ENCODE results near the gene MYO1F. TPM values are rescaled to one million over a fixed set of nuclear protein-coding genes. Genes with fewer than 3 reads are reported as not detected.

MYO1F gene
- total RNA-seq, 1 donor from 2014 or later, result 20.6 TPM

- DNase-seq (ENCODE audit: low spot score), result no peak
Measured at GRCh38 chr19:8491574-8491973, 85.7 kb downstream of the MYO1F start.

- no peak for DNase-seq (ENCODE audit: low spot score)
Measured at GRCh38 chr19:8490873-8491272, 86.4 kb downstream of the MYO1F start.

- DNase-seq (ENCODE audit: low spot score), result no peak
Measured at GRCh38 chr19:8490395-8490760, 86.9 kb downstream of the MYO1F start.

GRCh38 chr19:8489561-8490394 lies 87.5 kb downstream of the MYO1F start:
- peak; percentile 80 for DNase-seq (ENCODE audit: low spot score)

DNA sequence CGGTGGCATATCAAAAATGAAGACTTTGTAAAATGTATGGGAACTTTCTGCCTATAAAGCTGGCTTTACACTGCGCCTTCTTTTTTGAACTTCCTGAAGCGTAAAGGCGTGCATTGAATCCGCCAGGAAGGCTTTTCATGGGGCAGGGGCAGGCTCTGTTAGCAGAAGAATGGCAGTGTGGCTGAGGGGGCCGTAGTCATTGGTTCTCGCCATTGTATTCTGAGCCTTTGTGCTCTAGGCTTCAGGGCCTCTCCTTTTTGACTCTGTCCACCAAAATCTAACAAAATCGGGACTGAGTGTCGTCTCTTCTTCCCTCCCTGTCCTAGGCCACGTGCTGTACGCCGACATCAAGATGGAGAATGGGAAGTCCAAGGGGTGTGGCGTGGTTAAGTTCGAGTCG lies 88.9 kb downstream of the MYO1F start:
- no peak for DNase-seq (ENCODE audit: low spot score)

DNA sequence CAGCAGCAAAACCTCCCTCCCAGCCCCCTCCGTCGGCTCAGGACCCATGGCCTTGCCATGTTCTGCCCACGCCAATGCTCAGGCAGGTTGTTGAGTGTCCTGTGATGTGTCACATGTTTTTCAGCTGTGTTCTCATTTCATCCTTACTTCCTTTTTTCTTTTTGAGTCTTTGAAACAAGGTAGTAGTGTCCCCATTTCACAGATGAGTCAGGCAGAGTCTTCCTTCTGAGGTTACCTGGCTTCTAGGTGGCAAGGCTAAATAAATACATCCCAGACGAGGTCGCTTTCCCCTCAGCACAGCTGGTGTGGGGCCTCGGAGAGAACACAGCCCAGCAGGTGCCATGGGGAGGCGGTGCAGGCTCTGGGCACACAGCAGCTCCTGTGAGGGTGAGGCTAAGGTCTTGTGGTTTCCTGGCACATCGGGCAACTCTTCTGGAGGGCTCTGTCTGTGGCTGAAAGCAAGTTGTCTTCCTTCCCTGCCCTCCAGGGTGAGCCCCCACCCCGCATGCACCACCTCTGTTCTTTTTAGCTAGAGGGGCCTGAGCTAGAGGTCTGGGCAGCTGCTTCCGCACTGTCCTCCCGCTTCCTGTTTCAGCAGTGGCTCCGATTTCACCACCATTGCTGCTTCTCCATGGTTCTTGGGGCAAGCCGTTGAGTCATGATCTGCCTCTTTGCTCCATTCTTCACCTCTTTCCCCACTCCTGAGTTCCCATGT lies 89.9 kb downstream of the MYO1F start:
- no peak for DNase-seq (ENCODE audit: low spot score)

DNA sequence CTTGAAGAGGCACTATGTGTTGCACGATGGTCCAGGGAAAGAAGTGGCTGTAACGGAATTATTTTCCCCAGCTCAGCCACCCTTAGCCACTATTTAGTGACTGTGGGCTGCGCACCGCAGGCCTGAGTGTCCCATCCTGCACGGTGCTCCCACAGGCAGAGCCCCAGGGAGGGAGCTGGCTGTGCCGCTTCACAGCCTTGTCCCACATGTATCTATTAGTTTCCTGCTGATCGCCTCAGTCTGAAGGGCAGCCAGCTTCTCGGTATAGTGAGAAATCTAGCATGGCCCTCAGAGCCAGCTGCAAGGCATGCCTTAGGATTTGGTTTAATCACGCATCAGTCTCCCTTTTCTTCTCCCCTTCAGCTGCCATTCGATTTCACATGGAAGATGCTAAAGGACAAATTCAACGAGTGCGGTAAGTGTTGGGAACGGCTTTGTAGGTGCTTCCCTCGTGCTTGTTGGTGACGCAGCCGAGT lies 90.5 kb downstream of the MYO1F start:
- DNase-seq (ENCODE audit: low spot score), result no peak

- DNase-seq (ENCODE audit: low spot score), result no peak
Measured at GRCh38 chr19:8485561-8486371, 91.5 kb downstream of the MYO1F start.

DNA sequence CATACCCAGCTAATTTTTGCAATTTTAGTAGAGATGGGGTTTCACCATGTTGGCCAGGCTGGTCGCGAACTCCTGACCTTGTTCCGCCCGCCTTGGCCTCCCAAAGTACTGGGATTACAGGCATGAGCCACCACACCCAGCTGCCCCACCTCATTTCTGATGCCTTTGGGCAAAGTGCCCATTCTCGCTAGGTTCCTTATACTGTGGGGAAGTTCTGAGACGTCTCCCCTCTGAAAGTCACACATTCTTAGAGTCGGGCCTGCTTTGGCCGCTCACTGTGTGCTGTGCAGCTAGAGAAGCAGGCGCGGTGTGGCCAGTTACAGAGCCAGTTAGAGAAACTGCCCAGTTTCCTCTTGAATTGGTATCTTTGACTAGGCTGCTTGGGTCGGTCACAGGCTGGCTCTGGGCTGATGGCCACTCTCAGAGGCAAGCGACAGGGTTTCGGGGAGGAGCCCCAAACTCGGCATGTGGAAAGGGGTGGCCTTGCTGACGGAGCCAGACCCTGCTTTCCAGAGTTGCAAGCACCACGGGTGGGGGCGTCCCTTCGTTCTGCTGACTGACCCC lies 92.8 kb downstream of the MYO1F start:
- DNase-seq (ENCODE audit: low spot score), result no peak

DNA sequence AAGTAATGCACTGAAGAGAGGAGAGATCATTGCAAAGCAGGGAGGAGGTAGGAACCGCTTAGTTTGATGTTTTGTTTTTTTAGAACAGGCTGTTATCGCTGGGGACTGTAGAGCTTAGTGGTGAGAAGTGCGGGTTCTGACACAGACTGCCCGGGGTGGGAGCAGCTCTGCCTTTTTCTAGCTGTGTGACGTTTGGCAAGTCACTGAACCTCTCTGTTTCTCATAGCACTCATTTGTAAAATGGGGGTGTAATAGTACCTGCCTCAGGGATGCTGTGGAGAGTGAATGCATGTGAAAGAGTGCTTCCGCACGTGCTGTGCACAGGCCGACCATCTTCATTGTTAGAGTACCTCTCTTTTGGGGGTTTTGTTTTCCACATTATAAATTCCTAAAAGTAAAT lies 94.1 kb downstream of the MYO1F start:
- DNase-seq (ENCODE audit: low spot score), result no peak

DNA sequence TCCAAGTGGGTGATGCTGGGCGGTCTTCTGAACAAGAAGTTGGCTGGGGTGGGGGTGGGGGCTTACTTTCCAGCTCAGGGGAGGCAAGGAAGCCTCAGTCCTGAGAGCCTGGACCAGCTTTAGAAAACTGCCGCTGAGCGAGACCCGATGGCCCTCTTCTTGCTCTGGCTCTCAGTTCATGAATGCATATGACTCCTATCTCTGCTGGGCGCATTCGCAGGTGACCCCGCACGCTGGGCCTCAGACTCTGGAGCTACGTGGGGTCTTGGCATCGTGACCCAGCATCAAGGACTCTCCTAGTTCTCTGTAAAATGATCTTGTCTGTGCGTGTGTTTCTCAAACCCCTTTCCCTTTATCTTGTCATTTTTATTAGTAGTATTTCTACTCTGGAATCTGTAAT lies 94.5 kb downstream of the MYO1F start:
- DNase-seq (ENCODE audit: low spot score), result no peak

- DNase-seq (ENCODE audit: low spot score), result no peak
Measured at GRCh38 chr19:8481616-8482015, 95.6 kb downstream of the MYO1F start.

GRCh38 chr19:8481201-8481600 lies 96.0 kb downstream of the MYO1F start:
- DNase-seq (ENCODE audit: low spot score), result no peak

DNA sequence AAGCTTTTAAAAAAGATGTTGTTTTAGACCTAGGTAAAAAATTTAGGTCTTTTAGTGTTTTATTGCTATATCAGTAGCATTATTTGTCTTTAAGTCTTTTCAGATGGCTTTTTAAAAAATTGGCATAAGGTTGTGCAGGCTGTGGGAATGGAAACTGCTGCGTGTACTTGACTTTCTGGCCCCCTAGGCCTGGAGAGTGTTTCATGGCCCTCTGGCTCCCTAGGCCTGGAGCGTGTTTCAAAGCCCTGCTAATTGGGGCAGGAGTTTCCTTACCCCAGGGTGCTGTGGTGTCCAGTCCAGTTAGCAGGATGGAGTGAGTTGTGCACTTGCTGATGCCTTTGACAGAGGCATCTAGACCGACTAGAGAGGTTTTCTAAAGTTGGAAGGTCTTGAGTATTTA lies 98.6 kb downstream of the MYO1F start:
- no peak for DNase-seq (ENCODE audit: low spot score)

GRCh38 chr19:8477889-8478288 lies 99.4 kb downstream of the MYO1F start:
- DNase-seq (ENCODE audit: low spot score), result no peak

- DNase-seq (ENCODE audit: low spot score), result no peak
Measured at GRCh38 chr19:8476524-8476923, 100.7 kb downstream of the MYO1F start.

DNA sequence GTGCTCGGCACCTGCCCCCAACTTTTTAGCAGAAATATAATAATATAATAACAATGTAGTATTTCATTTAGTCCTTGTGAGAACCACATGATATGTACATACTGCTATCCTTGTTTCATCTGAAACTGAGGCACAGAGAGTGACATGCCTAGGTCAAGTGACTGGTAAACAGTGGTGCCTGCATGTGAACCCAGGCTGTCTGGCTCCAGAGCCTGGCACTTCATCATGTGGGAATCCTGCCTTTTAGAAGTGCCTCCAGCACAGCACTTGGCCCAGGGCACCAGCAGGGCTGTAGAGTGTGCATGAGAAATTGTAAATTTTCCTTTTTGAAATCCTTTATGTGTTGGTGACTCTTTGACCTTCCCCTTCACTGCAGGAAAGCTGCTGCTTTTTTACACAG lies 102.2 kb downstream of the MYO1F start:
- DNase-seq (ENCODE audit: low spot score), result no peak

- DNase-seq (ENCODE audit: low spot score), result no peak
Measured at GRCh38 chr19:8473648-8474476, 103.4 kb downstream of the MYO1F start.

Data from ureter (tissue), 1 donor.